Fibroblast of skin of right quadriceps (primary cell): Measurements from ENCODE around the gene CCNI.
"Not testable (repeated sequence)": the region's sequence is repeated elsewhere in the genome, so short reads cannot be mapped to it uniquely, and the experiment has no call there.

ENCODE experiments used
- DNase-seq: peaks from one replicate; pipeline ENCODE4 v3.0.0-alpha.2; 2013

CCNI gene

DNA sequence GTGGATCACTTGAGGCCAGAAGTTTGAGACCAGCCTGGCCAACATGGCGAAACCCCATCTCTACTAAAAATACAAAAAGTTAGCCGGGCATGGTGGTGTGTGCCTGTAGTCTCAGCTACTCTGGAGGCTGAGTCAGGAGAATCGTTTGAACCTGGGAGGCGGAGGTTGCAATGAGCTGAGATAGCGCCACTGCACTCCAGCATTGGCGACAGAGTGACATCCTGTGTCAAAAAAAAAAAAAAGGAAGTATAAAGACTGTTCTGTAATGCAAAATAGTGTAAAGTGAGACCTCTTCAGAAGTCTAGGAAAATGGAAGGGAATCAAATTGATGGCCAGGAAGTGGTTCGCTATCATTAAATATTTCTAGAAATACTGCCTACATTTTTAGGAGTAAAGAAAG, 5.0 kb upstream of the CCNI start:
- DNase-seq = not testable (repeated sequence)

DNA sequence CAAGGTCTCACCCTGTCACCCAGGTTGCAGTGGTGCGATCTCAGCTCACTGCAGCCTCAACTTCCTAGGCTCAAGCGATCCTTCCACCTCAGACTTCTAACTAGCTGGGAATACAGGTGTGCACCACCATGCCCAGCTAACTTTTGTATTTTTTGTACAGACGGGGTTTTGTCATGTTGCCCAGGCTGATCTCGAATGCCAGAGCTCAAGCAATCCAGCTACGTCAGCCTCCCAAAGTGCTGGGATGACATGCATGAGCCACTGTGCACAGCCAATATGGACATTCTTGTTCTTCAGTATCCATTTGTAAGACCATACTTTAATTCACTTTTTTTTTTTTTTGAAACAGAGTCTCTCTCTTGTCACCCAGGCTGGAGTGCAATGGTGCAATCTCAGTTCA, 3.5 kb upstream of the CCNI start:
- DNase-seq = no peak

DNA sequence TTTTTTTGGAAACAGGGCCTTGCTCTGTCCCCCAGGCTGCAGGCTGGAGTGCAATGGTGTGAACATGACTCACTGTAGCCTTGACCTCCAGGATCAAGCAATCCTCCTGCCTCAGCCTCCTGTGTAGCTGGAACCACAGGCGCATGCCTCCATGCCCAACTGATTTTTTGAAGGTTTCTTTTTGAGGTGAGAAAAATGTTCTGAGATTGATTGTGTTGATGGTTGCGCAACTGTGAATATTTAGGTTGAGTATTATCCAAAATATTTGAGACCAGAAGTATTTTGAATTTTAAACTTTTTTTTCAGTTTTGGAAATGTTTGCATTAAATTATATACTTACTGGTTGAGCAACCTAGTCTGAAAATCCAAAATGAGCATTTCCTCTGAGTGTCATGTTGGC, 2.6 kb upstream of the CCNI start:
- DNase-seq = no peak

DNA sequence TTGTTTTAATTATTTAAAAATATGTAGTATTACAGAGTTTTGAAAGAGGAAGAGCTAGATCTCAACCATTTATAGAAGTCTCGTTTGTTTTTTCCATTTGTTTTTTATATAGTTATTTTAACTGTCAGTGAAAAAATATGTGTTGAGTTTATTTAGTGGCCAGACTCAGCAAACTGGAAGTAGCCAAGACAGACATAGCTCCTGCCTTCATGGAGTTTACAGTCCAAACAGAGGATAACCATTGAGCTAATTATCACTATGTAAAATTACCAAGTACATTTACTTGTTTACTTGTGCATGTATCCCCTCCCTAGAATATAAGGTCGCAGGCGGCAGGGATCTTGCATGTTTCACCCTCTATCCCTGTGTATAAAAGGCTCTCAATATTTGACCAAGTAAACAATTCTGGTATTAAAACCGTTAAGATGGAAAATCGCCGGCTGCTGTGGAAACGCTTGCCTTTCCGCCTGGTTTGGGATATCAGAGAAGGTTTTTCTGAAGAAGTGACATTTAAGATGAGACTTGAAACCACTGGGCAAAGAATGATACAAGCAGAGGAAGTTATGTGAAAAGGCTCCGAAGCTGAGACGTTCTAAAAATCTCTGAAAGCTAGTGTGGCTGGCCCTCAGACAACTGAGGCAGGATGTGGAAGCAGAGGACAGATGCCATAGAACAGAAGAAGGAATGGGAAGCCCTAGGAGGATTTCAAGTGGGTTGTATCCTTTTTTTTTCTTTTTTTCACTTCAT, 1.3 kb upstream of the CCNI start:
- DNase-seq = no peak

DNA sequence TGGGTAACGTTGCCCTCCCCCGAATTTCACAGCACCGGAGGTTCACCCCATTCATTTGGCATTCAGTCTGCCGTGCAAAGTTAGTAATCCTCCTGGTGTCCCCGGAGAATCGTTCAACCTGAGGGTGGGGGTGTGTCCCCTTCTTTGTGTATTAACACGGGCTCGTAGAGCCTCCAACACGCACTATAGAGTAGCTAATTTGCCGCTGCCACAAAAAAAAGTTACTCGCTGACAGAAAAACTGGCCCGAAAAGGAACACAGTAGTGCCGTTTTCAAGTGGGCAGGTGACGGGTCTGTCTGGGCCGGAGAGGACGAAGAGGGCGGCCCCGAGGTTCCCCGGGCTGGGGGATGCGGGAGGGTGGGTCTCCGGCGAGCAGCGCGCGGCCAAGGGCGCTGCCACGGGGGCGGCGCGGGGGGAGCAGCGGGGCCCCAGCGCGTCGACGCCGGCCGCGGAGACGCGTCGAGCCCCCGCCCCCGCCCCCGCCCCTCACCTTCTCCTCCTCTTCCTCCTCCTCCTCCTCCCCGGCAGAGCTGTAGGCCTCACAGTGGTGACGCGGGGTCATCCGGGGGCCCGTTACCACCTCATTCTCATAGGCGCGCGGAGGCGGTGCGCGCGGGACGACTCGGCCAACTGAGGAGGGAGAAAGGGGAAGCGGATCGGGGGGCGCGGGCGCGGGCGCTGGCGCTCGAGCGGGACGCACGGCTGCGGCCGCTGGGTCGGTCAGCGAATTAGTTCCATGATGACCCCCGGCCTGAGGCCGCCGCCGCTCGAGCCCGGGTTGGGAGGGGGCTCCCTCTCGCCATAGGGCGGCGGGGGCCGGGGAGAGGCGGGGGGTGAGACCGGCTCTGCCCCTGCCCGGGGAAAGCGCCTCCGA, 571 bp downstream of the CCNI start:
- DNase-seq = peak; percentile 81

DNA sequence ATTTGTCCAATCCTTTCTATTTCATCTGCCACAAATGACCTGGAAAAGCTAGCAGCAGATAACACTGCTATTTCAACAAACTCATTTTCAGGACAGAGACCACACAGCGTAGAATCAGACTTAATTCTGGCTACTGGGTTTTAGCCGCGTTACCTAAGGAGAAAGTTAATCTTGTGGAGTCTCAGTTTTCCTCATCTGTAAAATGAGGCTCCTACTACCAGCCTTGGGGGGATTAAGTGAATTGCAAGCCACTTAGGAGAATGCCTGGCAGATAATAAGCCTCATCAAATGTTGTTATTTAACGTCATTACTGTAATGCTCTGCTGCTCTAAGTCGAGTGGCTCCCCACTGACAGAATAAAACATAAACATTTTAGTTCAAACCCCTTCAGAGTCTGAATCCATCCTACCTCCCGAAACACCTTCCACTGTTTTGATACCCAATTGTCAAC, 1.4 kb downstream of the CCNI start:
- no peak for DNase-seq

DNA sequence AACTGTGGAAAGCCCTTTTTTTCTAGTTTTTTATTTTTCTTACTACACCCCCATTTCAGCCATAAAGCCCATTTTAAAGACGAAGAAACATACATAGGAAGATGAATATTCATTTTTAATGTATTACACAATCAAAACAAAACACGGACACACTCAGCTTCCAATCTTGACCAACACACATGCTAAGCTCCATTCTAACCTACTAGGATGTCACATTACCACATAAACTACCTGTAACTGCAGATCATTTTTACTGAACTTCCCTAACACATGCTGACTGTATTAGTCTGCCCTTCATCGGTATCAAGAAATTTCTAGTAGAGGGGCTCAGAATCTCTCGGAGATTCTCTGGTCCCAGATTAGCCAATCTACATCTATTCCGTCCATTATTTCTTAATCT, 1.8 kb downstream of the CCNI start:
- no peak for DNase-seq

DNA sequence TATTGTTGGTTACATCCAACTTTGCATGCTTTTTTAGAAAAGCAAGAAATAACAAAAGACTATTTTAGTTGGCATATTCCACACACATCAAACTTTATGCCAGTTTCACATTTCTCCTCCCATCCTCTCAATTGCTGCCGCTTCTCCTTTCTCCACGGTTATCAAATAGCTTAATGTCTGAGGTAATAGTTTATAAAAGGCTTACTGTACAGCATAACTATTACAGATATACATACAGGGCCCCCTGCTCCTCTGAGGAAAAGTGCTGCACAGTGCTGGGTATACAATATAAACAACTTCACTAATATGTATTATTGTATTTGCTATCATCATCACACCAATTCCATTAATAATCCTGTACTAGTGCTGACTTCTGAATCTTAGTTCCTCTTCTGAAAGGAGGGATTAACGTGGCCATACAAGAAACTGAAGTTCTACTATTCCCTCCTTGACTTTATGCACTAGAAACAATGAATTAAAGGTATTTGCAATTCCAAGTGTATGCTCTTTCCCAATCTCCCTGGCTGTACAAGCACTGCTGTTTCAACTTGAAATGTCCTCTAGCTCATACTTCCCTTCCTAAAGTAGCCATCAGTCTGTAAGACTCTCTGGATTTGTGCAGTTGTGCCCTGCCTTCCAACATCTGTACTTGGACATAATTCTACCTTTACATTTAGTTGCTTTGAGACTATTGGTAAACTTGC, 2.5 kb downstream of the CCNI start:
- DNase-seq = no peak

DNA sequence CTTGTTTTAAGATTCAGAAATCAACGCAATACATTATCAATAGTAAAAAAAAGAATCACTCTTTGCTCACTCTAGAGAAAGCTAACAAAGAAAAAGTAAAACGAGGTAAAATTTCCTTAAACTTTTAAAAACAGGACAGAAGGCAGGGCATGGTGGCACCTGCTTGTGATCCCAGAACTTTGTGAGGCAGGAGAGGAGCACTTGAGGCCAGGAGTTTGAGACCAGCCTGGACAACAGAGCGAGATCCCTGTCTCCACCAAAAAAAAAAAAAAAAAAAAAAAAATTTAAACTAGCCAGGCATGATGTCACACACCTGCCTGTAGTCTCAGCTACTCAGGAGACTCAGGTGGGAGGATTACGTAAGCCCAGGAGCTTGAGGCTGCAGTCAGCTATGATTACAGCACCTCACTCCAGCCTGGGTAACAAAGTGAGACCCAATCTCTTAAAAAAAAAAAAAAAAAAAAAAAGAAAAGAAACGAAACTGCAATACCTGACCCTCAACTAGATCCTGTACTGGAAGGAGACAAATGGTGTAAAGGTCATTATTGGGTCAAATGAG, 3.5 kb downstream of the CCNI start:
- DNase-seq = no peak

DNA sequence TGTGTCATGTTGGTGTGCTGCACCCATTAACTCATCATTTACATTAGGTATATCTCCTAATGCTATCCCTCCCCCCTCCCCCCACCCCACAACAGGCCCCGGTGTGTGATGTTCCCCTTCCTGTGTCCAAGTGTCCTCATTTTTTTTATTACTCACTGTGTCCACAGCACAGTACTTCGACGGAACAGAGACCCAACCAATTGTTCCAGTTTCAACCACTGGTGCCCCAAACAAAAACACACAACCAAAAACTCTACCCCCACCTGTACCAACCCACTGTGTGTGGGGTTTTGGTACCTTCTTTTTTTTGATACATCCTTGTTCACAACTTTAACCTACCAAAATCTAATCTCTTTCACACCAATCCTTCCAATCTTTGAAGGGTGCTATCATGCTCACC, 6.3 kb downstream of the CCNI start:
- DNase-seq = not testable (repeated sequence)

DNA sequence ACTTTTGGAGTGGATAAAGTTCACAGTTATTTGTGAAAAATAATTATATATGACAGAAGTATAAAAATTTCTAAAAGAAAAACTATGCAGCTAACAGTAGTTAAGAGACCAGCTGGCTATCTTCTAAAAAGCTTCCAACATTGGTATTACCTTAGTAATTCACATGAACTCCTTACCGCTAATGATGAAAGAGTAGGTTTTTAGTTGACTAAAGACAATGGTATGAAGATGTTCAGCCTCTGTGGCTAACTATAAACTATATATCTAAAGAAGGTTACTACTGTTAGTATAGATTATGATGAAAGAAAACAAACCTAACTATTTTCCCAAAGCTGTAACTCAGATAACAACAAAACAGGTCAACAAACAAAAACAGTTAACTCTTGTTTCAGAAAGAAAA, 10.4 kb downstream of the CCNI start:
- DNase-seq = peak; percentile 47

DNA sequence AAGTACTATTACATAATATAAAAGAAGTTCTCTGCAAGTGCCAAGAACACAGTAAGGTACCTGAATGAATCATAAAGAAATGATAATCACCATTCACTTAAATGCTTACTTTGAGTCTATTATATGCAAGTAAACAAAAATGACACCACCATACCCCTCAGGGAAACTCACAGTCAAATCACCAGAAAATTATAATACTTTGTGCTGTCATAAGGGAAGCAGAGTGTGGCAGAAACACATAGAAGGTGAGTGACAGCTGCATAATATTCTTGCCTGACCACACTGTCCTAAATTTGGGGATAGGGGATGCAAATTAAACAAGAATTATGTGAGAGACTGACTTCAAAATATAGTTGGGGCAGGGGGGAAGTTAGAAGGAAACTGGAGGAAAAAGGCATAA, 12.9 kb downstream of the CCNI start:
- DNase-seq = no peak

DNA sequence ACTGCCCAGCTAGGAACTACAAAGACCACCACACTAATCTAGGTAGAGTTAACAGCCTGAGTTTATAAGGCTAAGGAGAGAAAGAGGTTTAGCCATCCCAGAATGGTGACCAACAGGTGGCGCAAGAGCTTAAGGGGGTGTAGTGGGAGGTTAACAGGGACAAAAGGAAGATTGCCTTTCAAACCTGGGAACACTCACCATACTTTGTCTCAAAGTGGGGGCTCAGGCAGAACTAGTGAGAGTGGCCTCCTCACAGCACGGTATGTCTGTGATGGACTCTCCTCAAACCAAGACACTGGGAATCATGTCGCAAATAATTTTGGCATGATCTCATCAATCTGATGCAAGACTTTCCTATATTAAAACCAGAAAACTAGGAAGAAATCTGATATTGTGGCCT, 23.4 kb downstream of the CCNI start:
- DNase-seq = peak; percentile 83

DNA sequence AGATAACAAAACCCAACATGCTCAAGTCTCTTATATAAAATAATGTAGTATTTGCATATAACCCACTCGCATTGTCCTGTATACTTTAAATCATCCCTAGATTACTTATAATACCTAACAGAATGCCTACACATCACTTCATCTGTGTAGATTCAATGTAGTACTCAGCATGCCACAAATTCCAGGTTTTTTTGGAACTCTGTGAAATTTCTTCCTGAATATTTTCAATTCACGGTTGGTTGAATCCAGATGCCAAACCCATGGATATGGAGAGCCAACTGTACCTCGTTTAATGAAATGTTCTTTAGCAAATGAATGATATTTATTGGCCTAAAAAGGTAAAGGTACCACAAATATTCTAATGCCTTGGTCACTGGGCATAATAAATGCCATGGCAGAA, 24.8 kb downstream of the CCNI start:
- peak; percentile 34 for DNase-seq

DNA sequence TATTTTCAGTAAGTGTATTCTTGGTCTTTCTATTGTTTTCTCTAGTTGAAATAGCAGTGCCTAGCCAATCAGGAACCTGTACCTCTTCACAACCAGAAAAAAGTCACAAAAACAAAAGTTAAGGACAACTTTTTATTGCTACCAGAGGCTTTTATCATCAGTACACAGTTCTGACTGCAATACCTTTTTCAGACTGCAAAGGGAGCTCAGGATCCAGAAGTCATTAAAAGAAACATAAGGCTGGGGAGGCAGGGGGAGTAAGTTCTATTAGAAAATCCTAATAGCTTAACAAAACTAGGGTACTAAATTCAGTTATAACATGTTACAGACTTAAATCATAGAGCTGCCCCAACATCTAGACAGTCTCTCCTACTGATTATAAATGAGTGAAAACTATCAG, 28.8 kb downstream of the CCNI start:
- peak; percentile 38 for DNase-seq

DNA sequence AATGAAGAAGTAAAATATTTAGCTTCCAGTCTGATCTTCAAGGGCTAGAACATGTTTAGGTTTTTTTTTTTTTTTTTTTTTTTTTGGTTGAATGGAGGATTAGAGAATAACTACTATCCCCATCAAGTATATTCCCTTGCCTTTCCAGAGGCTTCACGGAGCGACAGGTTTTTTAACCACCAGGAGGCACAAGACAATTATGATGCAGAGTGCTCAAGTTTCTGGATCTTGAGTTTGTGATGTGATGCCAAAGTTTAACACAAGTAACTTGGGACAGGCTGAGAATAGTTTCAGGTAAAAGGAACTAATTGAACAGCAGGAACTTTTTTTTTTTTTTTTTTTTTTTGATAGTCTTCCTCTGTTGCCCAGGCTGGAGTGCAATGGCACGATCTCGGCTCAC, 30.3 kb downstream of the CCNI start:
- peak; percentile 35 for DNase-seq

DNA sequence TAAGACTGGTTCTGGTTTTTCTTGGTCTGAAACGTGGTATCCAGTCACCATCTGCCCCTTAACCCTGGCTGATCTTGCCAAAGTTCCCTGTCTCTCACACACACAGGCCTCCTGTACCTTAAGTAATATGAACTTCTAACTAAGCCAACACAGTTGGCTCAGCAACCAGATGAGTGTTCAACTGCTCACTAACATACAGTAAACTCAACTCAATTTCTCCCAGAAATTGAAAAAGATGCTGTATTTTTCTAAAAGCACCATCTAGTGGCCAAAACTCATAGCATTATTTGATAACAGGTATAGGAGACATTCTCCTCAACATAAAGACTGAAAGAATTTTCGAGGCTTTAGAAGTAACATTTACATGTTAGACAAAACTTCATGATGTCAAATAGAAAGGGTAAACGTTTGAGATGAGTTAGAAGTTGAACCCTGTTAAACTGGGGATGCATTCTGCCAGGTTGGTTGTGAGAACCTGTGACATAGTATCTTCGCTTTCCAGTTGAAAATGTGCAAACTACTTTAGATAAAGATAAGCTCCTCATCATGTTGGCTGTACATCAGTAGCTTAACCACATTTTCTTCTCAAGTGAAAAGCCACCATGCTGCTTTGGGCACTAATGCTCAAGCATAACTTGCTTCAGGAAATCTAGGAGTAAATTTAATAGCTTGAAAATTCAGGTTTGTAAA, 31.2 kb downstream of the CCNI start:
- peak; percentile 70 for DNase-seq

DNA sequence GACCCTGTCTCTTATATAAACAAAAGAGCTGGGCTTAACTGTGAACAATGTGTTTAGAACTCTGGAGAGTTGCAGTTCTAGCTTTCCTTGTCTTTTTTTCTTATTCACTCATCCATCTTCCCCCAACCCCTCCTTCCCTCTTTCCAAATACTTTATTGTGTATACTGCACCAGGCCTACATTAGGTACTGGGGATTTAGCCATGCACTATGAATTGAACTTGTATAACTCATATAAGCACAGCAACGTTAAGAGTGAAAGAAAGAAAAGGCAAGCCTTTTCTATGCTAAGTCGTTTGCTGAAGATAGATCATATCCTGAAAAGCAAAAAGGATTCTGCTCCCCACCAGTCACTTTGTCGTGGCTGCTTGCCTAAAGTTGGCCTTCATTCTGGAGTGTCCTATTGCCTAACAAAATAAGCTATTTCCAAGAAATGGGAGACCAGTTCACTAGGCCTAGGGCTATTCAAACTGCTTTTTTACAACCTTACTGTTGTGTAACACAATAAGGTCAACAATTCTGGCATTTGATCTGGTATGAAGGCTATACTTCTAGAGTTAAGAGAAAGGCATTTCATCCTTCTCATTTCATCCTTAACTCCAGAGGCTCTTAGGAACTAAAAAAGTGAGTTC, 32.2 kb downstream of the CCNI start:
- no peak for DNase-seq

DNA sequence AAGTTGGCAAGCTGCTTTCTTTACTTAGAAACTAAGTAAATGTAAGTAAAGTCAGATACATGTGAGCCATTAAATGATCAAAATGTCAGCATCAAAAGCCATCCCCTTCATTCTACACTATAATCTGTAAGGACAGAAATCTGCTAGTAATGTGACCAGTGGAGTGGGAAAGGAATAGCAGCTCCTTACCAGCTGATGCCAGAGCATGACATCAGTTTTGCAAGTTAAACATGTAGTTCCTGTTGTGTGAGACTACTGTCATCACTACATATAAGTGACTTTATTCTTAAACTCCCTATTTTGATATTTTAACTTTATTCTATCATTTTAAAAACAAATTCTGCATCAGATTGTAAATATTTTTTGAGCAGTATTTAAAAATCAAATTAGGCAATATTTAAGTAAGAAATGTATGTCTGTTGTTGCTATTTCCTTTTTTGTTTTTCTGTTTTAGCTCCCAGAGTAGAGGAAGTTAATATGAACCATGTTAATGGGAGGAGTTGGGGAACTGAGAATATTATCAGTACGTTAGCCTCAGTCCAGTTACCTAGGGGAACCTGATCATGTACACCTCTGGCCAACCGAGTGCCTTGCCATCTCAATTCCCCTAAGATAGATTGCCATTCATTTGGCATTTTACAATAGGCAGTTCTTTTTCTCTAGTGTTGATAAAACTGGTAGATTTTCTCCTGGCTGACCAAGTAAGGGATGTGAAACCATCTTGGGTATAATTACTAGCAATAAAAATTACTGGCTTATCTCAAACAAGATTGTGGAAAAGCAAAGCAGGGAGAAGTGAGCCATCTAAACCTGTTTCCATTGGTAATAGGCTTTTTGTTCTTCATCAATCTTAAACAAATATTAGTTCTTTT, 34.7 kb downstream of the CCNI start:
- DNase-seq = no peak

DNA sequence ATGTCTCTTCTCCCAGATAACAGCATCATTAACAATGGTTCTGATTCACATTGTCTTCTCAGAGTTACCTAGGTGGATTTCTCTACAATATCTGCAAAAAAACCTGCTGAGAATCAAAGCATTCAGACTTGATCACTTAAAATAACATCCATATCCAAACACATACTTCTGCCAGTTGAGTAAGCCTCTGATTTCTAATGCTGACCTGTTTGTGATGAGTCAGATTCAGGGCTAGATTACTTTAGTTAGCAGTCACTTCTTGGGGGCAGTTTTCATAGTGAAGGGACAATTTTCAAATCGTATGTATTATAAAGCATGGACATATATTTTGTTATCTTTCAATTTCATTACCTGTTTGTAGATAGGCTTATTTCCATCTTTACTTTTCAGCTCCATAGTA, 35.5 kb downstream of the CCNI start:
- peak; percentile 54 for DNase-seq

DNA sequence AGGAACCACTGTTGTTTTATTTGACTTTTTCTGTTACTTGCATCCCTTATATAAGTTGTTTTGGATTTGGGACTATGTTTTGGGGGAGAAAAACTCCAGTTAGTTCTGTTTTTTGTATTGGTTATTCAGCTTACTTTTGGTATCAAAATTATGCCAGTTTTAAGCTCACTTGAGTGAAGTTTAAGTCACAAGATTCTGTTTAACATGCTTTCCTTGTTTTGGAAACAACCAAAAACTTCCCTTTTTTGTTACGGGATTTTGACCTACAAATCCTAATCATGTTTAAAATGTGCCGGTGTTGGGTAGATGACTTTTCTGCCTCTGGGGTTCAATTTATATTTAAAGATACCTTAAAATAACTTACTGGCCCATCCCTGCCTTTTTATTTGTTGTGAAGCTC, 36.0 kb downstream of the CCNI start:
- no peak for DNase-seq
